GM12878 (cell line): ENCODE data around the gene CTIF. TPM values are rescaled to one million over a fixed set of nuclear protein-coding genes. Genes with fewer than 3 reads are reported as not detected.

Source experiments
- ATAC-seq: fragments of 200-7000 bp; cut with Tn5 transposase; 3 replicates; pipeline ENCODE4 v1.9.1; 2020; ENCODE audit warnings: mild to moderate bottlenecking, moderate library complexity
- BruUV-seq: library from RNA; stranded (reverse); fragments of 400-500 nt; replicated peaks from 2 replicates; lab custom pipeline; 2021; lab: Mats Ljungman, UMichigan
- CTCF ChIA-PET: fragments of 300-600 bp; sonication (Branson Sonifier 250); formaldehyde crosslinking; extraction: SDS; loops from one replicate; lab custom pipeline; 2021; ENCODE audit warnings: inconsistent platforms; lab: Yijun Ruan, JAX
- POLR2A ChIA-PET: fragments of 350-600 bp; formaldehyde crosslinking; extraction: SDS; loops from one replicate; lab custom pipeline; 2021; ENCODE audit warnings: inconsistent platforms; lab: Charles Lee
- RAD21 ChIA-PET: fragments of 300-600 bp; sonication (Branson Sonifier 250); formaldehyde crosslinking; loops from one replicate; lab custom pipeline; 2023; ENCODE audit warnings: antibody characterized with exemption; ENCODE audit not compliant: unreplicated experiment; lab: Charles Lee
- SMC1A ChIA-PET: fragments of 300-600 bp; sonication (Branson Sonifier 250); formaldehyde crosslinking; loops from one replicate; lab custom pipeline; 2023; ENCODE audit not compliant: unreplicated experiment, uncharacterized antibody; lab: Charles Lee
- DNase-seq: peaks from one replicate; pipeline ENCODE4 v3.0.0-alpha.2; 2011; ENCODE audit warnings: low read depth, low spot score
- FAIRE-seq: peaks from 3 replicates; lab custom pipeline; 2011; peaks lifted over from hg19 to GRCh38; lab: Jason Lieb, UNC
- H2AFZ ChIP-seq: 2 replicates; pipeline ENCODE4 v1.6.0; 2011; ENCODE audit warnings: low read depth, low read length, control low read depth; ENCODE audit not compliant: control insufficient read depth
- H3K27ac ChIP-seq: 2 replicates; pipeline ENCODE4 v1.5.1; 2011; ENCODE audit warnings: control low read depth; ENCODE audit not compliant: control insufficient read depth, insufficient read depth
- H3K27me3 ChIP-seq, 2 experiments: replicated peaks in 1 of 2; 2 replicates each; pipeline versions ENCODE4 v1.6.0 to v1.6.1; 2011; ENCODE audit warnings: low read length in 1 of 2; ENCODE audit not compliant: control insufficient read depth in 2 of 2, insufficient read depth in 2 of 2
- H3K36me3 ChIP-seq, 2 experiments: 2 replicates each; pipeline ENCODE4 v1.5.1; 2011; ENCODE audit warnings: low read length in 1 of 2; ENCODE audit not compliant: control insufficient read depth in 2 of 2, insufficient read depth in 2 of 2
- H3K4me1 ChIP-seq: 2 replicates; pipeline ENCODE4 v1.6.1; 2011; ENCODE audit warnings: mild to moderate bottlenecking, low read length, moderate library complexity, mixed read lengths; ENCODE audit not compliant: control insufficient read depth, insufficient read depth
- H3K4me2 ChIP-seq: 2 replicates; pipeline ENCODE4 v1.6.0; 2011; ENCODE audit warnings: control low read depth; ENCODE audit not compliant: control insufficient read depth, insufficient read depth
- H3K4me3 ChIP-seq: fragments of 200-600 bp; sonication (generic); 2 replicates; pipeline ENCODE4 v1.5.1; 2016
- H3K79me2 ChIP-seq: 2 replicates; pipeline ENCODE4 v1.6.0; 2011; ENCODE audit warnings: low read length; ENCODE audit not compliant: control insufficient read depth, insufficient read depth
- H3K9ac ChIP-seq: 2 replicates; pipeline ENCODE4 v1.8.0; 2011; ENCODE audit warnings: low read length, control low read depth, mixed read lengths; ENCODE audit not compliant: control insufficient read depth, insufficient read depth
- H3K9me3 ChIP-seq: replicated peaks from 3 replicates; pipeline ENCODE4 v1.5.1; 2011; ENCODE audit warnings: mild to moderate bottlenecking, low read length; ENCODE audit not compliant: control insufficient read depth, insufficient read depth
- H4K20me1 ChIP-seq: 2 replicates; pipeline ENCODE4 v1.6.0; 2011; ENCODE audit not compliant: control insufficient read depth, insufficient read depth
- EED ChIP-seq: sonication (generic); IDR thresholded peaks from 2 replicates; pipeline ENCODE4 v1.6.1; 2016; ENCODE audit warnings: antibody characterized with exemption, low read depth
- ESRRA ChIP-seq: IDR thresholded peaks from 2 replicates; pipeline ENCODE4 v1.6.1; 2012; ENCODE audit warnings: mild to moderate bottlenecking, low read length, improper control_type of control experiment
- KLF5 ChIP-seq: fragments of 450-650 bp; IDR thresholded peaks from 2 replicates; pipeline ENCODE4 v1.6.1; 2014; ENCODE audit warnings: mild to moderate bottlenecking; ENCODE audit not compliant: partially characterized antibody
- NFXL1 ChIP-seq: fragments of 450-650 bp; IDR thresholded peaks from 2 replicates; pipeline ENCODE4 v1.6.1; 2017; ENCODE audit warnings: antibody characterized with exemption, mild to moderate bottlenecking, borderline replicate concordance
- POLR2A ChIP-seq: IDR thresholded peaks from 2 replicates; pipeline ENCODE4 v1.6.1; 2011; ENCODE audit warnings: low read depth, mild to moderate bottlenecking, low read length
- STAT3 ChIP-seq: IDR thresholded peaks from 2 replicates; pipeline ENCODE4 v1.6.1; 2011; ENCODE audit warnings: low read depth, low read length, improper control_type of control experiment
- TAF1 ChIP-seq: IDR thresholded peaks from 2 replicates; pipeline ENCODE4 v1.6.1; 2011; ENCODE audit warnings: mild to moderate bottlenecking, low read depth, low read length, borderline replicate concordance
- ZNF207 ChIP-seq: fragments of 450-650 bp; IDR thresholded peaks from 2 replicates; pipeline ENCODE4 v1.6.1; 2014; ENCODE audit warnings: antibody characterized with exemption, mild to moderate bottlenecking, borderline replicate concordance
- ZSCAN29 ChIP-seq: fragments of 450-650 bp; IDR thresholded peaks from 2 replicates; pipeline ENCODE4 v1.6.1; 2017; ENCODE audit warnings: mild to moderate bottlenecking, moderate library complexity
- WGBS: methylation state at CpG from one replicate; pipeline ENCODE4 v1.1.6; 2016; ENCODE audit warnings: low lambda C conversion rate; ENCODE audit not compliant: insufficient replicate concordance, insufficient coverage; ENCODE audit errors: missing lambda C conversion rate; 5-methylcytosine and 5-hydroxymethylcytosine counted together
- in situ Hi-C: fragments of 300-500 bp; cut with MboI; formaldehyde crosslinking; loops from 9 replicates; pipeline ENCODE4 v1.14.3; 2018; ENCODE audit warnings: mixed read lengths
- intact Hi-C: fragments of 100-400 bp; cut with micrococcal nuclease; formaldehyde crosslinking; loops from one replicate; pipeline ENCODE4 v1.14.2; 2022; ENCODE audit not compliant: unreplicated experiment
- polyA plus RNA-seq, 11 experiments: library from polyadenylated mRNA; depleted of rRNA in 4 of 11; unstranded in 6 of 11; stranded (reverse) in 5 of 11; fragments of >200 nt; fragmentation: Nextera tagmentation in 4 of 11; fragmentation: Illumina TruSeq in 1 of 11; extraction: Ambion mirVana in 4 of 11; extraction: Trizol in 1 of 11; gene quantifications; 1 replicate in 1 of 11; 2 replicates in 10 of 11; pipeline versions ENCODE4 v1.2.1 to v1.2.3, GENCODE V29; 2011 to 2016; ENCODE audit warnings: inconsistent platforms in 2 of 11, missing spikeins in 2 of 11, low read depth in 1 of 11
- total RNA-seq, 4 experiments: library from RNA; depleted of rRNA in 3 of 4; stranded (reverse); fragments of >200 nt in 3 of 4; fragmentation: Illumina TruSeq in 1 of 4; extraction: Trizol in 1 of 4; gene quantifications; 2 replicates each; pipeline versions ENCODE4 v1.2.1 to v1.2.3, GENCODE V29; 2013 to 2021
- TF ChIP-seq, protein P1 (sequence below): IDR thresholded peaks from 2 replicates; pipeline ENCODE4 v1.6.1; 2012; ENCODE audit warnings: improper control_type of control experiment, low read depth, low read length; ENCODE audit not compliant: insufficient replicate concordance
- TF ChIP-seq, protein P2 (sequence below): fragments of 150-350 bp; IDR thresholded peaks from 2 replicates; pipeline ENCODE4 v1.6.1; 2014; ENCODE audit warnings: mild to moderate bottlenecking, low read depth, low read length
- TF ChIP-seq, protein P3 (sequence below): fragments of 450-650 bp; IDR thresholded peaks from 2 replicates; pipeline ENCODE4 v1.6.1; 2018; ENCODE audit warnings: borderline replicate concordance, mild to moderate bottlenecking; ENCODE audit not compliant: partially characterized antibody
- TF ChIP-seq, protein P4 (sequence below): fragments of 450-650 bp; IDR thresholded peaks from 2 replicates; pipeline ENCODE4 v1.6.1; 2018; ENCODE audit warnings: mild to moderate bottlenecking, low read depth, moderate library complexity; ENCODE audit not compliant: partially characterized antibody

Gene CTIF
- total and polyA plus RNA-seq, 10 of the 15 experiments (the other 5 are each of a cell fraction or from before 2014, with no cell fraction given), result 0.06 to 11.6 (median 2.5) TPM

DNA sequence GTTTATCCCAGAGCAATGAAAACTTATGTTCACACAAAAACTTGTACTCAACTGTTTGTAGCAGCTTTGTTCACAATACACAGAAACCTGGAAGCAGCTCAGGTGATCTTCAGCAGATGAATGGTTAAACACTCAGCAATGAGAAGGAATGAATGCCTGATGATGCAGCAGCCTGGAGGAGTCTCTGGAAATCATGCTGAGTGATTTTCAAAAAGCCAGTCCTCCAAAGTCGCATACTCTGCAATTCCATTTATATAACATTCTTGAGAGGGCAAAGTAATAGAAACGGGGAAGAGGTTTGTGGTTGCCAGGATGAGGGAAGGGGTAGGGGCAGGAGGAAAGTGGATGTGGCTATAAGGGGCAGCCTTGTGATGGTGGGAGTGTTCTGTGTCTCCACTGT, 108.1 kb downstream of the CTIF start:
- CTCF ChIA-PET, result interaction anchor here (0.6 kb wide), 1 partner anchor 1000 kb away, joined by 3 read pairs; no protein-coding TSS in a partner anchor
- no peak for TF ChIP-seq EED
- no peak for TF ChIP-seq ZNF207
- TF ChIP-seq, protein P1, sequence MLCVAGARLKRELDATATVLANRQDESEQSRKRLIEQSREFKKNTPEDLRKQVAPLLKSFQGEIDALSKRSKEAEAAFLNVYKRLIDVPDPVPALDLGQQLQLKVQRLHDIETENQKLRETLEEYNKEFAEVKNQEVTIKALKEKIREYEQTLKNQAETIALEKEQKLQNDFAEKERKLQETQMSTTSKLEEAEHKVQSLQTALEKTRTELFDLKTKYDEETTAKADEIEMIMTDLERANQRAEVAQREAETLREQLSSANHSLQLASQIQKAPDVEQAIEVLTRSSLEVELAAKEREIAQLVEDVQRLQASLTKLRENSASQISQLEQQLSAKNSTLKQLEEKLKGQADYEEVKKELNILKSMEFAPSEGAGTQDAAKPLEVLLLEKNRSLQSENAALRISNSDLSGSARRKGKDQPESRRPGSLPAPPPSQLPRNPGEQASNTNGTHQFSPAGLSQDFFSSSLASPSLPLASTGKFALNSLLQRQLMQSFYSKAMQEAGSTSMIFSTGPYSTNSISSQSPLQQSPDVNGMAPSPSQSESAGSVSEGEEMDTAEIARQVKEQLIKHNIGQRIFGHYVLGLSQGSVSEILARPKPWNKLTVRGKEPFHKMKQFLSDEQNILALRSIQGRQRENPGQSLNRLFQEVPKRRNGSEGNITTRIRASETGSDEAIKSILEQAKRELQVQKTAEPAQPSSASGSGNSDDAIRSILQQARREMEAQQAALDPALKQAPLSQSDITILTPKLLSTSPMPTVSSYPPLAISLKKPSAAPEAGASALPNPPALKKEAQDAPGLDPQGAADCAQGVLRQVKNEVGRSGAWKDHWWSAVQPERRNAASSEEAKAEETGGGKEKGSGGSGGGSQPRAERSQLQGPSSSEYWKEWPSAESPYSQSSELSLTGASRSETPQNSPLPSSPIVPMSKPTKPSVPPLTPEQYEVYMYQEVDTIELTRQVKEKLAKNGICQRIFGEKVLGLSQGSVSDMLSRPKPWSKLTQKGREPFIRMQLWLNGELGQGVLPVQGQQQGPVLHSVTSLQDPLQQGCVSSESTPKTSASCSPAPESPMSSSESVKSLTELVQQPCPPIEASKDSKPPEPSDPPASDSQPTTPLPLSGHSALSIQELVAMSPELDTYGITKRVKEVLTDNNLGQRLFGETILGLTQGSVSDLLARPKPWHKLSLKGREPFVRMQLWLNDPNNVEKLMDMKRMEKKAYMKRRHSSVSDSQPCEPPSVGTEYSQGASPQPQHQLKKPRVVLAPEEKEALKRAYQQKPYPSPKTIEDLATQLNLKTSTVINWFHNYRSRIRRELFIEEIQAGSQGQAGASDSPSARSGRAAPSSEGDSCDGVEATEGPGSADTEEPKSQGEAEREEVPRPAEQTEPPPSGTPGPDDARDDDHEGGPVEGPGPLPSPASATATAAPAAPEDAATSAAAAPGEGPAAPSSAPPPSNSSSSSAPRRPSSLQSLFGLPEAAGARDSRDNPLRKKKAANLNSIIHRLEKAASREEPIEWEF, result no peak
- TF ChIP-seq ESRRA, result no peak
- no peak for TF ChIP-seq ZSCAN29
- TF ChIP-seq, protein P2, sequence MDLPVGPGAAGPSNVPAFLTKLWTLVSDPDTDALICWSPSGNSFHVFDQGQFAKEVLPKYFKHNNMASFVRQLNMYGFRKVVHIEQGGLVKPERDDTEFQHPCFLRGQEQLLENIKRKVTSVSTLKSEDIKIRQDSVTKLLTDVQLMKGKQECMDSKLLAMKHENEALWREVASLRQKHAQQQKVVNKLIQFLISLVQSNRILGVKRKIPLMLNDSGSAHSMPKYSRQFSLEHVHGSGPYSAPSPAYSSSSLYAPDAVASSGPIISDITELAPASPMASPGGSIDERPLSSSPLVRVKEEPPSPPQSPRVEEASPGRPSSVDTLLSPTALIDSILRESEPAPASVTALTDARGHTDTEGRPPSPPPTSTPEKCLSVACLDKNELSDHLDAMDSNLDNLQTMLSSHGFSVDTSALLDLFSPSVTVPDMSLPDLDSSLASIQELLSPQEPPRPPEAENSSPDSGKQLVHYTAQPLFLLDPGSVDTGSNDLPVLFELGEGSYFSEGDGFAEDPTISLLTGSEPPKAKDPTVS, result no peak
- TF ChIP-seq, protein P3, sequence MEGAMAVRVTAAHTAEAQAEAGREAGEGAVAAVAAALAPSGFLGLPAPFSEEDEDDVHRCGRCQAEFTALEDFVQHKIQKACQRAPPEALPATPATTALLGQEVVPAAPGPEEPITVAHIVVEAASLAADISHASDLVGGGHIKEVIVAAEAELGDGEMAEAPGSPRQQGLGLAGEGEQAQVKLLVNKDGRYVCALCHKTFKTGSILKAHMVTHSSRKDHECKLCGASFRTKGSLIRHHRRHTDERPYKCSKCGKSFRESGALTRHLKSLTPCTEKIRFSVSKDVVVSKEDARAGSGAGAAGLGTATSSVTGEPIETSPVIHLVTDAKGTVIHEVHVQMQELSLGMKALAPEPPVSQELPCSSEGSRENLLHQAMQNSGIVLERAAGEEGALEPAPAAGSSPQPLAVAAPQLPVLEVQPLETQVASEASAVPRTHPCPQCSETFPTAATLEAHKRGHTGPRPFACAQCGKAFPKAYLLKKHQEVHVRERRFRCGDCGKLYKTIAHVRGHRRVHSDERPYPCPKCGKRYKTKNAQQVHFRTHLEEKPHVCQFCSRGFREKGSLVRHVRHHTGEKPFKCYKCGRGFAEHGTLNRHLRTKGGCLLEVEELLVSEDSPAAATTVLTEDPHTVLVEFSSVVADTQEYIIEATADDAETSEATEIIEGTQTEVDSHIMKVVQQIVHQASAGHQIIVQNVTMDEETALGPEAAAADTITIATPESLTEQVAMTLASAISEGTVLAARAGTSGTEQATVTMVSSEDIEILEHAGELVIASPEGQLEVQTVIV, result no peak
- no peak for TF ChIP-seq STAT3
- TF ChIP-seq, protein P4, sequence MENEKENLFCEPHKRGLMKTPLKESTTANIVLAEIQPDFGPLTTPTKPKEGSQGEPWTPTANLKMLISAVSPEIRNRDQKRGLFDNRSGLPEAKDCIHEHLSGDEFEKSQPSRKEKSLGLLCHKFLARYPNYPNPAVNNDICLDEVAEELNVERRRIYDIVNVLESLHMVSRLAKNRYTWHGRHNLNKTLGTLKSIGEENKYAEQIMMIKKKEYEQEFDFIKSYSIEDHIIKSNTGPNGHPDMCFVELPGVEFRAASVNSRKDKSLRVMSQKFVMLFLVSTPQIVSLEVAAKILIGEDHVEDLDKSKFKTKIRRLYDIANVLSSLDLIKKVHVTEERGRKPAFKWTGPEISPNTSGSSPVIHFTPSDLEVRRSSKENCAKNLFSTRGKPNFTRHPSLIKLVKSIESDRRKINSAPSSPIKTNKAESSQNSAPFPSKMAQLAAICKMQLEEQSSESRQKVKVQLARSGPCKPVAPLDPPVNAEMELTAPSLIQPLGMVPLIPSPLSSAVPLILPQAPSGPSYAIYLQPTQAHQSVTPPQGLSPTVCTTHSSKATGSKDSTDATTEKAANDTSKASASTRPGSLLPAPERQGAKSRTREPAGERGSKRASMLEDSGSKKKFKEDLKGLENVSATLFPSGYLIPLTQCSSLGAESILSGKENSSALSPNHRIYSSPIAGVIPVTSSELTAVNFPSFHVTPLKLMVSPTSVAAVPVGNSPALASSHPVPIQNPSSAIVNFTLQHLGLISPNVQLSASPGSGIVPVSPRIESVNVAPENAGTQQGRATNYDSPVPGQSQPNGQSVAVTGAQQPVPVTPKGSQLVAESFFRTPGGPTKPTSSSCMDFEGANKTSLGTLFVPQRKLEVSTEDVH, result no peak
- TF ChIP-seq TAF1, result no peak
- TF ChIP-seq KLF5, result no peak
- TF ChIP-seq POLR2A, result no peak
- TF ChIP-seq NFXL1, result no peak

More for the DNA sequence above, 108.1 kb downstream of the CTIF start:
- no peak for FAIRE-seq
- no peak for DNase-seq
- ATAC-seq, result no peak
- WGBS, result 29% methylated on average over 2 of the region's 2 CpGs
- Histone ChIP-seq H3K27me3 (no peaks in the 10 kb centered on the region), H3K79me2 (no peaks in the 10 kb centered on the region), H2AFZ (no peak overlapping the region), H3K9ac (no peak overlapping the region), H3K36me3 (no peaks in the 10 kb centered on the region), H3K27ac (no peak overlapping the region), H3K4me2 (no peak overlapping the region), H3K9me3 (no peaks in the 10 kb centered on the region), H3K4me1 (no peaks in the 10 kb centered on the region), H3K4me3 (no peak overlapping the region), H4K20me1 (no peaks in the 10 kb centered on the region; the same call in 1 of the 2 replicates)
- in situ Hi-C loops (no loop called here), intact Hi-C loops (no loop called here)
- ChIA-PET POLR2A (no interaction called here), RAD21 (no interaction called here), SMC1A (no interaction called here)
- BruUV-seq, result no TSS peak
